ENCODE results near the gene NIPBL.
"Not testable (repeated sequence)": the region's sequence is repeated elsewhere in the genome, so short reads cannot be mapped to it uniquely, and the experiment has no call there.

The NIPBL gene

DNA sequence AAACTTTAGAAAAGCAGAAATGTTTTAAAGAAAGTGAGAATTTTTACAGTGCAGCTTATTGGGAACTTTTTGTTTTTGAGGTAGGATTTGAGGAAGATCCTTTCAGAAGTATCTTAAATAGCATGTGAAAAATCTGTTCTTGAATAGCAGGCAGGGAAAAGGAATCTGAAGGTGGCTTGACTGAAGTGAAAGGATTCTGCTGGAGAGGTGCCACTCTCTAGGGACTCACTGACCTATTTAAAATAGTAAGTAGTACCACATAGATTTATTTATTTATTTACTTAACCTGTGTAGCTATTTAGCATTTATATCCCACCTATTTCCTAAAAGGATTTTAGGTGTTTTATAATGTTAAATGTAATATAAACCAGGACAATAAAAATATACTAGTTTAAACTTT lies 69.1 kb downstream of the NIPBL start:
- no peak for DNase-seq (ENCODE audit: low read depth in 2 of 2)

DNA sequence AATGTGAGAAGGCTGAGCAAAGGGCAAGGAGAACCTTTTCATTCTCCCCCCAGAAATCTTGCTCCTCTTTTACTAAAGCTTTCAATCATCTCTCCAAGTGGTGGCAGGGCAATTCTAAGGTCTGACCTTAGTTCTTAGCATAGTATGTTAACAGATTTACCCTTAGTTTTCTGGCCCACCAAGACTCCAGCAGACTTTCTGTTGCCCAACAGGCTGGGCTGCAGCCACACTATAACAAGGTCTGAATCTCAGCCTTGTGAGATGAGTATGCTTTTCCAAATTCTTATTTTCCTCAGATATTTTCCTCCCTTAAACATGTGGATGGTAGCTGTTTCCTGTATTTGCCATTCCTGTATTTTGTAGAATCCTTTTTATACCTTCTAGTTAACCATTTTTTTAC lies 69.5 kb downstream of the NIPBL start:
- DNase-seq (ENCODE audit: low read depth in 2 of 2), result no peak

DNA sequence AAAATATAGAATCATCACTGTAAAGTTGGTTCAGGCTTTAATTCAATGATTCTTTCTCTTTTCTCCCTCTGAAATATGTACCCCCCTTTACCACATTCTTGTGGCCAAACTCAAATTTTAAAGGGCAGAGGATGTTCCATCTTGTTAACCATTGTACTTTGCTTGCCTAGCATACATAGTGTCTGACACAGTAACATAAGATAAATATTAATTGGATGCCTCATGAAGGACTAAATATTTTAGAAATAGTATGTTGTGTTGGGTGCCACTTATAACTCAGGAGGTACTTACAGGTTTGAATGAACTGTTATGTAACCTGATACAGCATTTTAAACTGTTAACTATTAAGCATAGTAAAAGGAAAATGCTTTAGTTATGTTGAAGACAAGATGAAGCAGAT lies 71.5 kb downstream of the NIPBL start:
- DNase-seq (ENCODE audit: low read depth in 2 of 2), result no peak

DNA sequence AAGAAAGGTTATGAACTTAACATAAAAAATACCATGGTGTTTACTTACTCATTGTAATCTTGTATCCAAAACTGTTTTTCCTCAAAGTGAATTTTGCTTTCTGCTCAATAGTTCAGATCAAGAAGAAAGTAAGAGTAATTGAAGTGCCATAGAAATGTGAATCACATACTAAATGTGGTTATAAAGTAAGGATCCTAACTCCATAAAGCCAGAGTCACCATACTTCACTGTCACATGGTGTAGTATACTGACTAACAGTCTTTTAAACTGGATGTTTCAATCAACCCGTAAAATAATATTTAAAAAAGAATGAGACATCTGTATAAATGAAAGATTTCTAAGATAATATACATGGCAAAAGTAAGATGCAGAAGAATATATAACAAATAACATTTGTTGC lies 72.1 kb downstream of the NIPBL start:
- DNase-seq (ENCODE audit: low read depth in 2 of 2), result no peak

DNA sequence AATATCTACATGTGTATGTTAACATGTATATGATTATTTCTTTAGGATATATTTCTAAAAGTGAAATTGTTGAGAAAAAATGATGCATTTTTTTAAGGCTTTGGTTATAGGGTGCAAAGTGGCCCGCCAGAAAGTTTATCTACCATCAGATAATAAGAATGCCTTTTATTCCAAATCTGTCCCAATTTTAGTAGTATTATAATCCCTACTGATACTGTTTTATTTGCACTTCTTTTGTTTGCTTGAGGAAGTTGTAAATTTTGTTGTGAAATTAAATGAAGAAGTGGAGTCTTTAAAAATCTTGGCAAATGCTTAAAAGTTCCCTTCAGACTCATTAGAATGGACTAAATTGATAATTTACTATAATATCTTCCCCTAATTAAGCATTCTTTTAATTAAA lies 73.0 kb downstream of the NIPBL start:
- DNase-seq (ENCODE audit: low read depth in 2 of 2), result no peak

DNA sequence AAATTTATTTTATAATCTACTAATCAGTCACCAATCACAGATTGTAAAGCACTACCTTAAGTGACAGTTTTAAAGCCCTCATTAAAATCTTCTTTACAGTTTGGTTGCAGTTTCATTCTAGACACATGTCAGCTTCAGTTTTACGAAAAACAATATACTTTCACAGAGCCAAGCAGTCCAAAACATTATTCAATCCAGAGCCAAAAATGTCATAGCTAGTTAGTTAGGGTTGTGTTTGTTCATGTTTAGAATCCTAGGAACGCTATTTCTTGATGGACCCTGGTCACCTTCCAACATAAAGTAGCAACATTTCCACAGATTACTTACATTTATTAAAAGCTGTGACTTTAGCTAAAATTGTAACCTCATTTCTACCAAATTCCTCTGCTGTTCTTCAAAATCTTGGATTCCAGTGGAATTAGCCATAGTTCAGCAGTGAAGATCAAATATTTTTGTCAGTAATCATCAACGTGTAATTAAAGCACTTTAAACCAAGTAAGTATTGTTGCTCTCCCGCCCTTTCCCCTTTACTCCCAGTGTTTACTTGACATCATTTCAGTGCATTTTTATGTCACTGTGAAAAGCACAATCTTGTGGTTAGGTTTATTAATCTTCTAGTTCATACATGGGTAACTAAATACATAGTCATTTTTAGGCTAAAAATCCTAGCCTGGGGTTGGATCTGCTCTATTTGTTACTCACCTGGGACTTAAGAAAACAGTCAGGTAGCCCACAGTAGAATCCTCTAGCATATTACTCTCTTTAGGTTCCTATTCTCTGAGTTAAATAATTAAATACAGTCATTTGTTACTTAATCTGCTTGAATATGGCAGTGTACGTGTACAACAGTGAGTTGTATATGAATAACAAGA lies 74.3 kb downstream of the NIPBL start:
- DNase-seq (ENCODE audit: low read depth in 2 of 2), result no peak

DNA sequence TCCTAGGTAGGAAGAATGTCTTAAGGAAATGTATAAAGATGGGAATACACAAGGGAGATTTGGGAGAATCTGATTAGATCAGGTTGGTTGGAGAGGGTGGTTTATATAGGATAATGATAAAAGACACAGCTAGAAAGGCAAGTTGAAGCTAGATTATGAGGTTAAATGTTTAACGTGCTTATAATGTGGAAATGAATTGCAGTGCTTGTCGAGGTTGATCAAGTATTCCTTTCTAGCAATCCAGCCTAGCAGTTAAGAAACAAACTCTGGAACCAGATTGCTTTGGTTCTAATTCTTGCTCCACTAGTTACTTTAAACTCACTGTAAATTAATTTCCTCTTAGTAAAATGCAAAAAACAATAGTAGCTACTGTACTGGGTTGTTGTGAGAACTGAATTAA lies 76.5 kb downstream of the NIPBL start:
- DNase-seq (ENCODE audit: low read depth in 2 of 2), result no peak

DNA sequence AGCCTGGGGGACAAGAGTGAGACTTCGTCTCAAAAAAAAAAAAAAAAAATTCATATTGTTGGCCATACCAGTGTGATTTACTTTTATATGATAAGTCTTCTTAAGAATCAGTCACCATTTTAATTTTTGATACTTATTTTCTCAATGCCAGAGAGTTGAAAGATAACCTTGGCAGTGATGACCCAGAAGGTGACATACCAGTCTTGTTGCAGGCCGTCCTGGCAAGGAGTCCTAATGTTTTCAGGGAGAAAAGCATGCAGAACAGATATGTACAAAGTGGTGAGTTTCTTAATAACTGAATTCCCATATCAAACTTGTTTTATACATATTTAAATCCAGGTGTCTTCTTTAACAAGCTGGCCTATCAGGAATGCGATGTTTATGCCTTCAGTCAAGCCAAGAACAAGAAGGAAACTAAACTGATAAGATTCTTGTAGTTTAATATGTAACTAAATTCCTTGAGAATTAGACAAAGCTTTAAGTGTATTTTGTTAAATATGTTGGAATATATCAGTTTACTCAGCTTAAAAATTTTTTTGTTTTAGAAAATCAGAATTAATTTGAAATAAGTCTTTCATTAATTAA lies 81.5 kb downstream of the NIPBL start:
- DNase-seq (ENCODE audit: low read depth in 2 of 2), result no peak

DNA sequence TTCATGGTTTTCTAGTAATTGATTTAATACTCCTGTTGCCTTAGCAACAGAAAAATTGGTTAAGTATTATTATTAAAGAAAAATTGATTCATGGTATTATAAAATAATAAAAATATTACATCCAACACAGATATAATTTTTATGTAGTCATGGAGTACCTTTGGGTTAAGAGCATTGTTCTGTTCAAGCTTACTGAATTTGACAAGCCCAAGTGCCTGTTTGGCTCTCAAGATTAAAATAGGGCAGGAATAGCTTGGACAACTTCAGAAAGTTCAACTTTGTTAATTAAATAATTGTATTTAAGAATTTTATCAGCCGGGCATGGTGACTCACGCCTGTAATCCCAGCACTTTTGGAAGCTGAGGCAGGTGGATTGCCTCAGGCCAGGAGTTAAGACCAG lies 82.0 kb downstream of the NIPBL start:
- no peak for DNase-seq (ENCODE audit: low read depth in 2 of 2)

DNA sequence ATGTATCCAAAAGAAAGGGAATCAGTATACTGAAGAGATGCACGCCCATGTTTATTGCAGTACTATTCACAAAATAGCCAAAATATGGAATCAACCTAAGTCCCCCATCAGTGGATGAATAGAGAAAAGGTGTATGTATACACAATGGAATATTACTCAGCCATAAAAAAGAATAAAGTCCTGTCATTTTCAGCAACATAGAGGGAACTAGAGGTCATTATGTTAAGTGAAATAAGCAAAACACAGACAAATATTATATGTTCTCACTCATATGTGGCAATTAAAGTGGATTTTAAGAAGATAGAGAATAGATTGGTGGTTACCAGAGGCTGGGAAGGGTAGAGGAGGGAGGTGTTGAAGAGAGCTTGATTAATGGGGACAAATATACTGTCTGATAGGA lies 88.6 kb downstream of the NIPBL start:
- no peak for DNase-seq (ENCODE audit: low read depth in 2 of 2)

DNA sequence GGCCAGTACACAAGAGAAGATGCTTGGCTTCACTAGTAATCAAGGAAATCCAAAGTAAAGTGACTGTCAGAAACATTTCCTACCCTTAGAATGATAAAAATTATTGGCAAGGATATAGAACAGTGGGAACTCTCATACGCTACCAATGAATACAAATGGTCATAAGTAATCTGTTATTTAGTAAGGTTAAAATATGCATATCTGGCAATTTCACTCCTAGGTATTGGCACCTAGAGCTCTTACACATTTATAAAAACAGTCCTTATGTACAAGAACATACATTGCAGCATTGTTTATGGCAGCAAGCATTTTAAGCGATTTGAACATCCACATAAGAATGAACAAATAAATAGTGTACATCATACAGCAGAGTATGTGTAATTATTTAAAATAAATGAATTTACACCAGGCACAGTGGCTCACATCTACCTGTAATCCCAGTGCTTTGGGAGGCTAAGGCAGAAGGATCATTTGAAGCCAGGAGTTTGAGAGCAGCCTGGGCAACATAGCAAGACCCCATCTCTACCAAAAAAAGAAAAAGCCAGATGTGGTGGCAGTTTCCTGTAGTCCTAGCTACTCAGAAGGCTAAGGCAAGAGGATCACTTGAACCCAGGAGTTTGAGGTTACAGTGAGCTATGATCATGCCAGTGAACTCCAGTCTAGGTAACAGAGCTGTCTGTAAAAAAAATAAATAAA lies 93.3 kb downstream of the NIPBL start:
- DNase-seq (ENCODE audit: low read depth in 2 of 2), result no peak

DNA sequence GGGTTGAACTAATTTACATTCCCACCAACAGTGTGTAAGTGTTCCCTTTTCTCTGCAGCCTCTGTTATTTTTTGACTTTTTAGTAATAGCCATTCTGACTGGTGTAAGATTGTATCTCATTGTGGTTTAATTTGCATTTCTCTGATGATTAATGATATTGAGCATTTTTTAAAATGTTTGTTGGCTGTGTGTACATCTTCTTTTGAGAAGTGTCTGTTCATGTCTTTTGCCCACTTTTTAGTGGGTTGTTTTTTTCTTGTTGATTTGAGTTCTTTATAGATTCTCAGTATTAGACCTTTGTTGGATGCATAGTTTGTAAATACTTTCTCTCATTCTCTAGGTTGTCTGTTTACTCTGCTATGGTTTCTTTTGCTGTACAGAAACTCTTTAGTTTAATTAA lies 101.6 kb downstream of the NIPBL start:
- no peak for DNase-seq (ENCODE audit: low read depth in 2 of 2)

DNA sequence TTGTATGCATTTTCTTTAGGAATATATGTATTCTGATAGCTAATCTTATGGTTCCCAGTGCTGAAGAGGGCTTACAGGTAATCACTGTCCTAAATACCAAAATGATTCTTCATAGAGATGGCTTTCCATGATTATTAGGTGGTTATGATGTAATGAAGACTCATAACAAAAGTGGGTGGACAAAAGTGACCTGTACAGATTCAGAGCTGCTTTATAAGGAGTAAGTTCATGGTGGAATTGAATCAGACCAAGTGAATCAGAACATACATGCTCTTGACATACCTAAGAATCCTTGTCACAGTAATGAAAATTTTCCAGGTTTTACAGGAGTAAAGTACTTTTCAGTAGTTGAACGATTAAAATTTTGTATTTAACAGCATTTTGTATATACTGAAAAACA lies 105.6 kb downstream of the NIPBL start:
- DNase-seq (ENCODE audit: low read depth in 2 of 2), result no peak

DNA sequence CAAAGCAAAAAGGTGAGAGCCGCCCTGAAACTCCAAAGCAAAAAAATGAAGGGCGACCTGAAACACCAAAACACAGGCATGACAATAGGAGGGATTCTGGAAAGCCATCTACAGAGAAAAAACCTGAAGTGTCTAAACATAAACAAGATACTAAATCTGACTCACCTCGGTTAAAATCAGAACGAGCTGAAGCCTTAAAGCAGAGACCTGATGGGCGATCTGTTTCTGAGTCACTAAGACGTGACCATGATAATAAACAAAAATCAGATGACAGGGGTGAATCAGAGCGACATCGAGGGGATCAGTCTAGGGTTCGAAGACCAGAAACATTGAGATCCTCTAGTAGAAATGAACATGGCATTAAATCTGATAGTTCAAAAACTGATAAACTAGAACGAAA lies 108.8 kb downstream of the NIPBL start:
- no peak for DNase-seq (ENCODE audit: low read depth in 2 of 2)

DNA sequence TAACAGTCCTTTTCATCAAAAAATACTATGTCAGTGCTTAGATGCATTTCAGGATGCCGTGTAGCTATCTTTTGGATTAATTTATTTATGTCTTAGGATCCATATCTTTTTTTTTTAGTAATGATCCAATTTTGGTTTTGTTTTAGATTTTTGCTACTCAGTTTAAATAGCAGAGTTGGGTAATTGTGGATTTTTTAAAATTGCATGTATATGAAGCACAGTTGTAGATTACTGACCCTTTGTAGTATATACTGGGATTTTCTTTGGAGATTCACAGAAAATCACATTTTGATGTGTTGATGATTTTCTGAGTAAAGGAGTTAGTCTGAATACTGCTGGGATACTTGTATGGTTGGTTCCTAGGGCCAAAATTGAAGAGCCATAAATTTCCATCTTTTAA lies 111.8 kb downstream of the NIPBL start:
- DNase-seq (ENCODE audit: low read depth in 2 of 2), result no peak

DNA sequence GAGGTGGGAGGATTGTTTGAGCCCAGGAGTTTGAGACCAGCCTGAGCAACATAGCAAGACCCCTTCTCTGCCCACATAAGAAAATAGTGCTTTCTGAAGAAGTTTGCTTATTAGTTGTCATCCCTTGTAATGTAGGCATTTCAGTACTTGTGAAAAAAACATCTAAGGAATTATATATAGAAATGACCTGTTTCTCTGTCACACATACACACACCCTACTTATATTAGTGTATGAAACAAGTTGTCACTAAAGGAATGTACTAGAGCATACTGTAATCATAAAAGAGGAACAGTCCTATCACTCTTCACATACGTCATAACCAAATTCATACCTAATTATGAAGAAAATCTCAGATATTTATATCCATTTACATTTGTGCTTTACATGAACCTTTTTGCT lies 122.0 kb downstream of the NIPBL start:
- no peak for DNase-seq (ENCODE audit: low read depth in 2 of 2)

DNA sequence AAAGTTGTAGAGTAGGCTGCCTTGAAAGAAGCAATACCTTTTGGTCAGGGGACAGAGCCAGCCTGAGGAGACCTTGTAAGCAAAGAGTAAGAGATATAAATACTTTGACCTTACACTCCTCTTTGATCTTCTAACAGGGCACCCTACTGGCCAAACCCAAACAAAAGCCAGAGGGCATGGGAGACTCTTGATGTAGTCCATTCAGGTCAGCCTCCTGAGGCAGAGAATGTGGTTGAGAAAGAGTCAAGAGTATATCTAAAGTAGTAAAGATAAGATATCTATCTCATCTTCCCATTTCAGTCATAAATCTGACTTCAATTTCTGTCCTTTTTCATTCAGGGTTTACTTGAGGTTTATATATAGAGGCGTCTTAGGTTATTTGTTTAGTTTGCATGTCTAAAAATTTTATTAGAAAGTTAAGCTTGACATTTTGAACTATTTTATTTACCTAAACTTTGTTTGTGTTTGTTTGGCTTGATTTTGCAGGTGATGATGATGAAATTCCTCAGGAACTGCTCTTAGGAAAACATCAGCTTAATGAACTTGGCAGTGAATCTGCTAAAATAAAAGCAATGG lies 125.7 kb downstream of the NIPBL start:
- DNase-seq (ENCODE audit: low read depth in 2 of 2), result no peak

DNA sequence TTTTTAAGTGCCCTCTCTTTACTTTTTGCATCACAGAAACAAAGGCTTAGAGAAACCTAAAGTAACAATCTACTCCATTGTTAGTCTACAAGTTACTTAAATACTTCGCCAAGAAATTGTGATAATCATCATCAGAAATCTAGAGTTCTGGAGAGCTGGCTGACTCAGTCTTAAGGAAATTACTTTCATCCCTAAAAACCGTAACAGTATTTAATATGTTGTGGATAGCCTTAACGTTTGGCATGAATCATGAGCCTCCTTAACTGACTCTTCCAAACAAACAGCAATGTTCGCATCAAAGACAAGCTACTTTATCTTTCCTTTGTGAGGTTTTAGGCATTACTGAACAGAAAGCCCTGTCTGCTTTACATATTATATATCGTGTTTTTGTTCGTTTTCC lies 128.7 kb downstream of the NIPBL start:
- DNase-seq (ENCODE audit: low read depth in 2 of 2), result no peak

DNA sequence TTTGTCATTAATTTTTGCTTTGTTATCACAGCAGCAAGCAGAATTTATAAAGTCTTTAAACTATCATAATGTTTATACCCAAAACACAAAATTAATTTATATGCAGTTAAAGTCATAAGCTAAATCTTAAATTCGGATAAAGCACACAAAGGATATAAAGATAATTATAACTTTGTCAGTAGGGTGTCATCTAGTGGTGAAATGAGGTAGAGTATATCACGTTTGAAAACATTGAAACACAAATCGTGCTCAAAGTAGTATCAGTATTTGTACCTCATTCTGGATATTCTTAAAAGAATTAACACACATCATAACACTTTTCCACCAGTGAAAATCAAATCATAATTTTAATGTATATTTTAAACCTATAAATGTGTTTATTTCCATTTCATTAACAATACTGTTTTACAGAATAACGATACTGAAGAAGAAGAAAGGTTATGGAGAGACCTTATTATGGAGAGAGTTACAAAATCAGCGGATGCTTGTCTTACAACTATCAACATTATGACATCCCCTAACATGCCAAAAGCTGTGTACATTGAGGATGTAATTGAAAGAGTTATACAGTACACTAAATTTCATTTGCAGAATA lies 129.5 kb downstream of the NIPBL start:
- DNase-seq (ENCODE audit: low read depth in 2 of 2), result no peak

DNA sequence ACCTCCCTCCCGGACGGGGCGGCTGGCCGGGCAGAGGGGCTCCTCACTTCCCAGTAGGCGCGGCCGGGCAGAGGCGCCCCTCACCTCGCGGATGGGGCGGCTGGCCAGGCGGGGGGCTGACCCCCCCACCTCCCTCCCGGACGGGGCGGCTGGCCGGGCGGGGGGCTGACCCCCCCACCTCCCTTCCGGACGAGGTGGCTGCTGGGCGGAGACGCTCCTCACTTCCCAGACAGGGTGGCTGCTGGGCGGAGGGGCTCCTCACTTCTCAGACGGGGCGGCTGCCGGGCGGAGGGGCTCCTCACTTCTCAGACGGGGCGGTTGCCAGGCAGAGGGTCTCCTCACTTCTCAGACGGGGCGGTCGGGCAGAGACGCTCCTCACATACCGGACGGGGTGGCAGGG lies 136.6 kb downstream of the NIPBL start:
- DNase-seq (ENCODE audit: low read depth in 2 of 2), result not testable (repeated sequence)

DNA sequence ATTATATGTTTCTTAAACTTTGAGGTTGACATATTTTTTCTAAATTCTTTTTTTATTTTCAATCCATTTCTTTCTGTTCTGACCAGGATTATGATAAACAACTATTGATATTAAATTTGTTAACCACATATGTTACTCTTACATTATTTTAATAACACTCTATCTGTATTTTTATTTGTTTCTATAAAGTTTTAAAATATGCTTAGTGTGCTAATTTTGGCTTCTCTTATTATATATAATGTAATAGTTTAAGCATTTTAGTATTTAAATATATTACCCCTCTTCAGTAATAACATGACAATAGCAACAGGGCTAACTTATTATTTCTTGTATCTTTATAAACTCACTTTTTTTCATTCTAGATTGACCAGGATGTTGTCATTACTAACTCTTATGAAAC lies 137.8 kb downstream of the NIPBL start:
- DNase-seq (ENCODE audit: low read depth in 2 of 2), result no peak

All from activated CD4-positive, alpha-beta T cell treated with anti-CD3 and anti-CD28 coated beads for 24 hours (primary cell).